MM.1S (cell line): ENCODE results near the gene PNPLA5.

Experiments used
- DNase-seq: peaks from one replicate; pipeline ENCODE4 v3.0.0-alpha.2; 2015
- H2AFZ ChIP-seq: fragments of 300-600 bp; sonication (generic); 2 replicates; pipeline ENCODE4 v1.6.0; 2016; ENCODE audit warnings: antibody characterized with exemption, low read length
- H3F3A ChIP-seq: fragments of 300-600 bp; sonication (generic); 2 replicates; pipeline ENCODE4 v1.6.1; 2016; ENCODE audit warnings: mild to moderate bottlenecking, antibody characterized with exemption, low read length, moderate library complexity, mixed read lengths; ENCODE audit not compliant: insufficient read depth
- H3K27ac ChIP-seq: fragments of 300-600 bp; sonication (generic); 2 replicates; pipeline ENCODE4 v1.5.1; 2016; ENCODE audit warnings: mild to moderate bottlenecking, low read length
- H3K27me3 ChIP-seq: fragments of 300-600 bp; sonication (generic); replicated peaks from 2 replicates; pipeline ENCODE4 v1.6.0; 2016; ENCODE audit warnings: low read length; ENCODE audit not compliant: insufficient read depth
- H3K36me3 ChIP-seq: fragments of 300-600 bp; sonication (generic); replicated peaks from 2 replicates; pipeline ENCODE4 v1.6.1; 2016; ENCODE audit warnings: mild to moderate bottlenecking, low read length, mixed read lengths; ENCODE audit not compliant: insufficient read depth
- H3K4me1 ChIP-seq: fragments of 300-600 bp; sonication (generic); 2 replicates; pipeline ENCODE4 v1.6.1; 2016; ENCODE audit warnings: low read length, mixed read lengths
- H3K4me2 ChIP-seq: fragments of 300-600 bp; sonication (generic); 2 replicates; pipeline ENCODE4 v1.6.0; 2016; ENCODE audit warnings: low read depth, low read length
- H3K4me3 ChIP-seq: fragments of 300-600 bp; sonication (generic); 2 replicates; pipeline ENCODE4 v1.5.1; 2016; ENCODE audit warnings: low read length, mixed read lengths
- H3K79me2 ChIP-seq: fragments of 300-600 bp; sonication (generic); 2 replicates; pipeline ENCODE4 v1.6.1; 2016; ENCODE audit warnings: mixed run types, low read length, mixed read lengths
- H3K9ac ChIP-seq: fragments of 300-600 bp; sonication (generic); 2 replicates; pipeline ENCODE4 v1.6.1; 2016; ENCODE audit warnings: low read length, mixed read lengths
- H3K9me2 ChIP-seq: fragments of 300-600 bp; sonication (generic); replicated peaks from 2 replicates; pipeline ENCODE4 v1.6.1; 2016; ENCODE audit warnings: mild to moderate bottlenecking, low read length, mixed read lengths; ENCODE audit not compliant: insufficient read depth
- H3K9me3 ChIP-seq: fragments of 300-600 bp; sonication (generic); replicated peaks from 2 replicates; pipeline ENCODE4 v1.6.1; 2016; ENCODE audit warnings: mild to moderate bottlenecking, low read length, mixed read lengths; ENCODE audit not compliant: insufficient read depth
- H4K20me1 ChIP-seq: fragments of 300-600 bp; sonication (generic); 2 replicates; pipeline ENCODE4 v1.6.1; 2016; ENCODE audit warnings: mild to moderate bottlenecking, low read length, moderate library complexity, mixed read lengths; ENCODE audit not compliant: insufficient read depth
- CTCF ChIP-seq: fragments of 300-600 bp; sonication (generic); IDR thresholded peaks from 2 replicates; pipeline ENCODE4 v1.5.1; 2016; ENCODE audit warnings: antibody characterized with exemption, low read length, mixed read lengths
- EZH2 ChIP-seq: fragments of 300-600 bp; sonication (generic); optimal IDR thresholded peaks from 2 replicates; pipeline ENCODE3; 2017; ENCODE audit warnings: low read depth, mild to moderate bottlenecking, antibody characterized with exemption, low read length, mixed read lengths
- EZH2phosphoT487 ChIP-seq: fragments of 300-600 bp; sonication (generic); IDR thresholded peaks from 2 replicates; pipeline ENCODE4 v1.6.1; 2018; ENCODE audit warnings: antibody characterized with exemption, low read length

Gene PNPLA5

GRCh38 chr22:43886231-43886630 is 5.6 kb downstream of the PNPLA5 start:
- H3K27me3 ChIP-seq: peaks cover 68% of the 10 kb centered on the region
- TF ChIP-seq CTCF (no peak), EZH2phosphoT487 (no peak), EZH2 (no peak)
- no peak overlapping the region for H2AFZ ChIP-seq
- no peak overlapping the region for H3K27ac ChIP-seq
- H3K4me3 ChIP-seq: no peak overlapping the region
- H3F3A ChIP-seq: no peaks in the 10 kb centered on the region; the same call in 1 of the 2 replicates
- H3K36me3 ChIP-seq: no peaks in the 10 kb centered on the region
- H3K4me2 ChIP-seq: no peak overlapping the region
- no peaks in the 10 kb centered on the region for H3K9me2 ChIP-seq
- no peak overlapping the region for H3K9ac ChIP-seq
- no peaks in the 10 kb centered on the region for H3K79me2 ChIP-seq
- DNase-seq: no peak
- H3K4me1 ChIP-seq: peaks cover 7% of the 10 kb centered on the region; the same call in 1 of the 2 replicates
- no peaks in the 10 kb centered on the region for H3K9me3 ChIP-seq
- no peaks in the 10 kb centered on the region for H4K20me1 ChIP-seq

- Histone ChIP-seq H3K27ac (no peak overlapping the region), H3K9me3 (no peaks in the 10 kb centered on the region)
- no peak for TF ChIP-seq EZH2phosphoT487
- no peak for TF ChIP-seq EZH2
- TF ChIP-seq CTCF: no peak
Measured at GRCh38 chr22:43885786-43886185, 6.0 kb downstream of the PNPLA5 start.

GRCh38 chr22:43885319-43885671 is 6.5 kb downstream of the PNPLA5 start:
- no peak overlapping the region for H3K4me2 ChIP-seq

More at GRCh38 chr22:43885786-43886185, 6.0 kb downstream of the PNPLA5 start:
- no peak overlapping the region for H3K9ac ChIP-seq
- no peak for DNase-seq
- no peak overlapping the region for H3K4me2 ChIP-seq
- H3K9me2 ChIP-seq: no peaks in the 10 kb centered on the region
- no peaks in the 10 kb centered on the region for H3K36me3 ChIP-seq
- no peaks in the 10 kb centered on the region; the same call in 1 of the 2 replicates for H3F3A ChIP-seq
- H3K79me2 ChIP-seq: no peaks in the 10 kb centered on the region
- H3K4me1 ChIP-seq: peaks cover 7% of the 10 kb centered on the region; the same call in 1 of the 2 replicates
- H3K27me3 ChIP-seq: peaks cover 64% of the 10 kb centered on the region
- no peaks in the 10 kb centered on the region for H4K20me1 ChIP-seq
- H3K4me3 ChIP-seq: no peak overlapping the region
- no peak overlapping the region for H2AFZ ChIP-seq

More at GRCh38 chr22:43885319-43885671, 6.5 kb downstream of the PNPLA5 start:
- Histone ChIP-seq H3F3A (no peaks in the 10 kb centered on the region; the same call in 1 of the 2 replicates), H3K27ac (no peak overlapping the region), H3K4me1 (peaks cover 7% of the 10 kb centered on the region; the same call in 1 of the 2 replicates), H3K4me3 (no peak overlapping the region), H3K9me3 (no peaks in the 10 kb centered on the region), H4K20me1 (no peaks in the 10 kb centered on the region), H3K36me3 (no peaks in the 10 kb centered on the region), H2AFZ (no peak overlapping the region), H3K9ac (no peak overlapping the region), H3K79me2 (no peaks in the 10 kb centered on the region), H3K9me2 (no peaks in the 10 kb centered on the region), H3K27me3 (peaks cover 64% of the 10 kb centered on the region)
- TF ChIP-seq EZH2phosphoT487 (no peak), EZH2 (no peak), CTCF (no peak)
- no peak for DNase-seq
